ENCODE results near the gene SNX25. TPM values are rescaled to one million over a fixed set of nuclear protein-coding genes. Genes with fewer than 3 reads are reported as not detected.

Gene SNX25
- total RNA-seq, 2 donors from 2014 or later: 20.6 to 30.6 TPM

- no peaks in the 10 kb centered on the region for H3K27me3 Mint-ChIP-seq
- peaks cover 0 to 3% of the 10 kb centered on the region in 2 donors for H3K4me1 Mint-ChIP-seq (ENCODE audit: low read depth in 2 of 2)
- H3K9me3 Mint-ChIP-seq: no peaks in the 10 kb centered on the region
- no peaks in the 10 kb centered on the region for H3K36me3 Mint-ChIP-seq
- no peak overlapping the region for H3K27ac Mint-ChIP-seq
- DNase-seq (ENCODE audit: low spot score): no peak
- no peak overlapping the region for H3K4me3 Mint-ChIP-seq
- no peak for ATAC-seq
Observed at GRCh38 chr4:185370268-185370949, 161.0 kb downstream of the SNX25 start.

DNA sequence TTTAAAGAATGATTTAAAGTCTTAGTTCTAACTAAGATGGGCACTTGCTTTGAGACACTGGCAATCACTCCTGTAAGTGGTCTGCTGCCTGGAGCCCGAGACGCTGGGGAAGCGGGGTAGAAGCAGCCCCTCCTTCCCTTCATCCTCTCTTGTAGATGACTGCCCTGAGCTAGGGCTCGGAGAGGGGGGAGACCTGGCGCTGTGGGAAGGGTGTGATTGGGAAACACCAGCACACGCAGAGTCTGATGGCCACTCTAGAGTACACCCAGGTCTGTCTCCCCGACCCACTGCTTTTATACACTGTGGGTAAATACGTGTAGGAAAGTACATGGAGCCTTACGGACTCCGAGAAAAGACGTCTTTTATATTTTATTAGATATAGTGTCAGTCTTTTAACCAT is 162.3 kb downstream of the SNX25 start:
- no peak for ATAC-seq
- Mint-ChIP-seq H3K27ac (no peak overlapping the region), H3K9me3 (no peaks in the 10 kb centered on the region), H3K4me3 (no peak overlapping the region), H3K36me3 (no peaks in the 10 kb centered on the region), H3K27me3 (no peaks in the 10 kb centered on the region), H3K4me1 (ENCODE audit: low read depth in 2 of 2) (peaks cover 0 to 3% of the 10 kb centered on the region in 2 donors)
- DNase-seq (ENCODE audit: low spot score): no peak

DNA sequence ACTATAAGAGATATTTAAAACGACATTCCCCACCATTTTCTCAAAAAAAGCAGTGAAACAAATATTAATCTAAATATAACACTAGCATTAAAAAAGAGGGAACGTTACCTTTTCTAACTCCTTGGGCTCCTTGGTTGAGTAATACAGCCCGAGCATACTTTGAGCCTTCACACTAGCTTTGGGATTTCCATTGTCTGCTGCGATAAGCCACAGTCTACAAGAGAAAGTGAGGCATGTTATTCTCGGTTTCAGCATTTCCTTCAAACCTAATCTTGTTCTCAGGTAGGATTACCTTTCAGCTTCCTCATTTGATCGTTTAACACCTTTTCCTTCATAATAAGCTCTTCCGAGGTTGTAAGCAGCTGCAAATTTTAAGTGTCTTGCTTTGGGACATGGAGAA is 164.6 kb downstream of the SNX25 start:
- DNase-seq (ENCODE audit: low spot score): no peak
- H3K27me3 Mint-ChIP-seq: no peaks in the 10 kb centered on the region

GRCh38 chr4:185374573-185374972 is 165.2 kb downstream of the SNX25 start:
- DNase-seq (ENCODE audit: low spot score): no peak
- no peaks in the 10 kb centered on the region for H3K36me3 Mint-ChIP-seq
- ATAC-seq: no peak
- H3K27ac Mint-ChIP-seq: no peak overlapping the region
- peaks cover 0 to 3% of the 10 kb centered on the region in 2 donors for H3K4me1 Mint-ChIP-seq (ENCODE audit: low read depth in 2 of 2)
- no peaks in the 10 kb centered on the region for H3K9me3 Mint-ChIP-seq
- no peaks in the 10 kb centered on the region for H3K27me3 Mint-ChIP-seq
- H3K4me3 Mint-ChIP-seq: no peak overlapping the region

More for the DNA sequence above, 164.6 kb downstream of the SNX25 start:
- no peak for ATAC-seq
- H3K4me1 Mint-ChIP-seq (ENCODE audit: low read depth in 2 of 2): peaks cover 0 to 3% of the 10 kb centered on the region in 2 donors
- H3K4me3 Mint-ChIP-seq: no peak overlapping the region
- H3K9me3 Mint-ChIP-seq: no peaks in the 10 kb centered on the region
- H3K36me3 Mint-ChIP-seq: no peaks in the 10 kb centered on the region
- H3K27ac Mint-ChIP-seq: no peak overlapping the region

DNA sequence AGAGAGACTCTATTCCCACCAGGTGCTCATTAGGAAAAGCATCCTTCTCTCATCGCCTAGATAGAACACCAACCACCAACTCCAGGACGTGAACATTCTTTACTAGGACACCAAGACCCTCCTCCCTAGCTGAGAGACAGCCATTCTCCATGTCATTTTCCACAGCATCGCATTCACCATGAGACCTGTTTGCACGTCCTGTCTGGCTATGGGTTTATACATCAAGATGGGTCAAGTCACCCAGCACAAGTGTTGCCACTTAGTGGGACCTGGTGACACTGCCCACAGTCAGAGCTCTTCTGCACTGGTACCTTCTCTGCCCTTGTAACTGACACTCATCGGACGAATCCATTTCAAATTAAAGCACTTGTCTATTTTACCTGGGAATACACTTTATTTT is 168.9 kb downstream of the SNX25 start:
- Mint-ChIP-seq H3K4me3 (no peak overlapping the region), H3K4me1 (ENCODE audit: low read depth in 2 of 2) (peaks cover 0 to 3% of the 10 kb centered on the region in 2 donors), H3K27me3 (peaks cover 0 to 2% of the 10 kb centered on the region in 2 donors), H3K27ac (no peak overlapping the region), H3K36me3 (no peaks in the 10 kb centered on the region), H3K9me3 (peaks cover 3% of the 10 kb centered on the region)
- DNase-seq (ENCODE audit: low spot score): no peak
- ATAC-seq: no peak

GRCh38 chr4:185379326-185380295 is 170.2 kb downstream of the SNX25 start:
- ATAC-seq: no peak
- Mint-ChIP-seq H3K27ac (no peak overlapping the region), H3K27me3 (peaks cover 5% of the 10 kb centered on the region in 2 donors)

DNA sequence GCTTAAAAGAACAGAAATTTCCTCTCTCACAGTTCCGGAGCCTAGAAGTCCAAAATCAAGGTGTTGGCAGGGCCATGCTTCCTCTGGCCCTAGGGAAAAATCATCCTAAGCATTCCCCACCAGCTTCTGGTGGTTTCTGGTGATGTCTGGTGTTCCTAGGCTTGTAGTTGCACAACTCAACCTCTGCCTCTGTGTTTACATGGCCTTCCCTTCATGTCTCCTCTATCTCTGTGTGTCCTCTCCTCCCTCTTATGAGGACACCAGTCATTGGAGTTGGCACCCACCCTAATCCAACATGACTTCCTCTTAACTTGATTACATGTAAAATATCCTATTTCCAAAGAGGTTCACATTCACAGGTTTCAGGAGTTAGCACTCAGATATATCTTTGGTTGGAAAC is 170.9 kb downstream of the SNX25 start:
- DNase-seq (ENCODE audit: low spot score) (no peak), ATAC-seq (no peak)
- H3K9me3 Mint-ChIP-seq: peaks cover 3% of the 10 kb centered on the region
- peaks cover 9 to 13% of the 10 kb centered on the region in 2 donors for H3K27me3 Mint-ChIP-seq
- H3K4me1 Mint-ChIP-seq (ENCODE audit: low read depth in 2 of 2): peaks cover 6 to 7% of the 10 kb centered on the region in 2 donors
- no peaks in the 10 kb centered on the region for H3K36me3 Mint-ChIP-seq
- H3K27ac Mint-ChIP-seq: no peak overlapping the region
- H3K4me3 Mint-ChIP-seq: no peak overlapping the region

More at GRCh38 chr4:185379326-185380295, 170.2 kb downstream of the SNX25 start:
- no peak for DNase-seq (ENCODE audit: low spot score)
- H3K4me1 Mint-ChIP-seq (ENCODE audit: low read depth in 2 of 2): peaks cover 0 to 2% of the 10 kb centered on the region in 2 donors
- peaks cover 3% of the 10 kb centered on the region for H3K9me3 Mint-ChIP-seq
- no peaks in the 10 kb centered on the region for H3K36me3 Mint-ChIP-seq
- H3K4me3 Mint-ChIP-seq: no peak overlapping the region

DNA sequence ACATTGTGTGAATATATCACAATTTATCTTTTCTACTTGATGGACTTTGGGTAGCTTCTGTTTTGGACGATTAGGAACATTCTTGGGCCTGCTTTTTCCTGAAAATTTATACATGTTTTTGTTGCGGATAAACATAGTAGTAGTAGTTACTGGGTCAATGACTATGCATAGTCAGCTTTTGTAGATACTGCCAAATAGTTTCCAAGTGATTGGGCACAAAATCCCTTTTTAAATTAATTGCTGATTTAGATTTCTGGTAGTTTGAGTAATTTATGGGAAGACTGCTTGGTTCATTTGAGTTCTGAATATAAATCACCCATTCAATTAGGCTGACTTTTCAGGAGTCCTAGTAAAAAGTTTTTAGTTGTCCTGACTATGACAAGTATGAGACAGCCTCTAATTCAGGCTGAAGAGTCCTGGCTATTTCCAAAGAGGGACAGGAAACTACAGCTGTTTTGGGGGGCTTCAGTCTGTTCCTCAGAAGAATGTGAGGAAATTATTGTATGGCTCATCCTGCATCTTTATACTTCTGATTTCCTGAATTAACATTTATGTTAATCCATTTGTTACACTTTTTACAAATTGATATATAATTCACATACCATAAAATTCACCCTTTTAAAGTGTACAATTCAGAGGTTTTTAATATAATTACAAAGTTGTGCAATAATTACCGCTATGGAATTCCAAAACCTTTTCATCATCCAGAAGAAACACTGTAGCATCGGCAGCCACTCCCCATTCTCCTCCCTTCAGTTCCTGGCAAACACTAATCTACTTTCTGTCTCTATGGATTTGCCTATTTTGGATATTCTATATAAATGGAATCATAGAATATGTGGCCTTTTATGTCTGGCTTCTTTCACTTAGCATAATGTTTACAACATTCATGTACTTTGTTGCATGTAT is 172.1 kb downstream of the SNX25 start:
- peaks cover 3% of the 10 kb centered on the region for H3K9me3 Mint-ChIP-seq
- H3K4me1 Mint-ChIP-seq (ENCODE audit: low read depth in 2 of 2): peaks cover 6 to 11% of the 10 kb centered on the region in 2 donors
- no peak overlapping the region for H3K27ac Mint-ChIP-seq
- no peak for ATAC-seq
- no peak overlapping the region for H3K4me3 Mint-ChIP-seq
- H3K36me3 Mint-ChIP-seq: no peaks in the 10 kb centered on the region
- no peak for DNase-seq (ENCODE audit: low spot score)
- H3K27me3 Mint-ChIP-seq: peaks cover 13 to 20% of the 10 kb centered on the region in 2 donors

GRCh38 chr4:185382754-185383153 is 173.4 kb downstream of the SNX25 start:
- Mint-ChIP-seq H3K4me1 (ENCODE audit: low read depth in 2 of 2) (peaks cover 6 to 11% of the 10 kb centered on the region in 2 donors), H3K36me3 (no peaks in the 10 kb centered on the region), H3K27ac (no peak overlapping the region), H3K9me3 (peaks cover 3% of the 10 kb centered on the region), H3K4me3 (no peak overlapping the region), H3K27me3 (peaks cover 13 to 20% of the 10 kb centered on the region in 2 donors)
- ATAC-seq (no peak), DNase-seq (ENCODE audit: low spot score) (no peak)

- Mint-ChIP-seq H3K27ac (no peak overlapping the region), H3K4me3 (no peak overlapping the region), H3K36me3 (no peaks in the 10 kb centered on the region), H3K27me3 (peaks cover 17 to 20% of the 10 kb centered on the region in 2 donors), H3K4me1 (ENCODE audit: low read depth in 2 of 2) (peaks cover 6 to 11% of the 10 kb centered on the region in 2 donors), H3K9me3 (peaks cover 3% of the 10 kb centered on the region)
- DNase-seq (ENCODE audit: low spot score) (no peak), ATAC-seq (no peak)
Observed at GRCh38 chr4:185383451-185383850, 174.1 kb downstream of the SNX25 start.

DNA sequence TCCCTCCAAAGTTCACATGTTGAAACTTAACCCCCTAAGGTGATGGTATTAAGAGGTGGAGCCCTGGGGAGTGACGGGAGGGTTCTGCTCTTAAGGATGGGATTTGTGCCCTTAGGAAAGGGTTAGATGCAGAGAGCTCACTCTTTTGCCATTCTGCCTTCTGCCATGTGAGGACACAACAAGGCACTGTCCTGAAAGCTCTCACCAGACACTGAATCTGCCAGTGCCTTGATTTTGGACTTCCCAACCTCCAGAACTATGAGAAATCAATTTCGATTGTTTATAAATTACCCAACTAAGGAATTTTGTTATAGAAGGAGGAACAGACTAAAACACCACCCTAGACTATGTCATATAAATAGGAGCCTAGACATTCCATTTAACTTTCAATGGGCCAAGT is 174.7 kb downstream of the SNX25 start:
- H3K9me3 Mint-ChIP-seq: peaks cover 3% of the 10 kb centered on the region
- peaks cover 6 to 11% of the 10 kb centered on the region in 2 donors for H3K4me1 Mint-ChIP-seq (ENCODE audit: low read depth in 2 of 2)
- no peak for DNase-seq (ENCODE audit: low spot score)
- H3K27ac Mint-ChIP-seq: no peak overlapping the region
- H3K27me3 Mint-ChIP-seq: peaks cover 17 to 20% of the 10 kb centered on the region in 2 donors
- ATAC-seq: no peak
- no peaks in the 10 kb centered on the region for H3K36me3 Mint-ChIP-seq
- no peak overlapping the region for H3K4me3 Mint-ChIP-seq

GRCh38 chr4:185384930-185385331 is 175.5 kb downstream of the SNX25 start:
- Mint-ChIP-seq H3K36me3 (no peaks in the 10 kb centered on the region), H3K4me1 (ENCODE audit: low read depth in 2 of 2) (peaks cover 6 to 11% of the 10 kb centered on the region in 2 donors), H3K4me3 (no peak overlapping the region), H3K9me3 (peaks cover 3% of the 10 kb centered on the region), H3K27ac (no peak overlapping the region), H3K27me3 (peaks cover 17 to 20% of the 10 kb centered on the region in 2 donors)
- ATAC-seq (no peak), DNase-seq (ENCODE audit: low spot score) (no peak)

- Mint-ChIP-seq H3K27ac (no peak overlapping the region), H3K36me3 (no peaks in the 10 kb centered on the region), H3K4me3 (no peak overlapping the region), H3K4me1 (ENCODE audit: low read depth in 2 of 2) (peaks cover 6 to 11% of the 10 kb centered on the region in 2 donors), H3K9me3 (no peaks in the 10 kb centered on the region), H3K27me3 (peaks cover 14 to 20% of the 10 kb centered on the region in 2 donors)
- DNase-seq (ENCODE audit: low spot score) (no peak), ATAC-seq (no peak)
Observed at GRCh38 chr4:185387957-185388356, 178.6 kb downstream of the SNX25 start.
